Gastrocnemius medialis (tissue), 4 donors: ENCODE results near the gene ZNF560.

Experiments
- CTCF ChIP-seq, 5 experiments: fragments of 450-650 bp in 3 of 5; fragments of 200-600 bp in 2 of 5; sonication (generic) in 2 of 5; IDR thresholded peaks in 4 of 5; conservative IDR thresholded peaks in 1 of 5; 1 replicate in 4 of 5; 2 replicates in 1 of 5; pipeline ENCODE4 v1.5.1; 2016 to 2019; ENCODE audit warnings: antibody characterized with exemption in 5 of 5, mild to moderate bottlenecking in 3 of 5, moderate library complexity in 3 of 5
- POLR2A ChIP-seq, 2 donors: fragments of 450-650 bp; IDR thresholded peaks; one replicate each; pipeline ENCODE4 v1.6.1; 2017; ENCODE audit warnings: antibody characterized with exemption in 2 of 2, mild to moderate bottlenecking in 2 of 2, moderate library complexity in 2 of 2

- TF ChIP-seq CTCF (IDR thresholded peaks at IDR 0.05 in 4 of 5, conservative IDR thresholded peaks at IDR 0.05 in 1 of 5) (no peak), POLR2A (IDR thresholded peaks at IDR 0.05) (no peak)
Observed at GRCh38 chr19:9436358-9436757, 62.1 kb downstream of the ZNF560 start.
